DND-41 (cell line): ENCODE data around the gene SVBP.

ENCODE experiments used
- EZH2 ChIP-seq: IDR thresholded peaks from 3 replicates; pipeline ENCODE4 v1.6.1; 2012; ENCODE audit warnings: borderline replicate concordance, low read depth, mild to moderate bottlenecking, moderate library complexity, low read length, inconsistent platforms; ENCODE audit not compliant: severe bottlenecking
- TF ChIP-seq, protein P1 (sequence below): IDR thresholded peaks from 2 replicates; pipeline ENCODE4 v1.5.1; 2012; ENCODE audit warnings: borderline replicate concordance, low read length, moderate library complexity, mild to moderate bottlenecking; ENCODE audit not compliant: poor library complexity, severe bottlenecking; ENCODE audit errors: extremely low read depth

DNA sequence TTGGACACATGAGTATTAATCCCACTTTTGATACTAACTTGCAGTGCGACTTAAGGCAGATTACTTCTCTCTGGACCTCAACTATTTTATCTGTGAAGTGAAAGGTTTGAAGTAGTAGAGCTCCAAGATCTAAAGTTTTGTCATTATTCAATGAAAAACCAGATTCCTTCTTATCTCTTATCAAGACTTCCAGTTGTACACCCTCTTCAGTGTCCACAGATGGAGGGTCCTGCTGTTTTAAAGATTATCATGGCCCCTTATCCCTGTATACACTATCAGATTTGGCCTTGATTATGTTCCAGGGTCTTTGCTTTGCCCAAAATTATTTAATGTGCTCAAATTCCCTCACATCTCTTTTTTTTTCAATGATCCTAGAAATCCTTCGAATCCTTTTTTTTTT is 49.0 kb downstream of the SVBP start:
- no peak for TF ChIP-seq EZH2
- TF ChIP-seq, protein P1, sequence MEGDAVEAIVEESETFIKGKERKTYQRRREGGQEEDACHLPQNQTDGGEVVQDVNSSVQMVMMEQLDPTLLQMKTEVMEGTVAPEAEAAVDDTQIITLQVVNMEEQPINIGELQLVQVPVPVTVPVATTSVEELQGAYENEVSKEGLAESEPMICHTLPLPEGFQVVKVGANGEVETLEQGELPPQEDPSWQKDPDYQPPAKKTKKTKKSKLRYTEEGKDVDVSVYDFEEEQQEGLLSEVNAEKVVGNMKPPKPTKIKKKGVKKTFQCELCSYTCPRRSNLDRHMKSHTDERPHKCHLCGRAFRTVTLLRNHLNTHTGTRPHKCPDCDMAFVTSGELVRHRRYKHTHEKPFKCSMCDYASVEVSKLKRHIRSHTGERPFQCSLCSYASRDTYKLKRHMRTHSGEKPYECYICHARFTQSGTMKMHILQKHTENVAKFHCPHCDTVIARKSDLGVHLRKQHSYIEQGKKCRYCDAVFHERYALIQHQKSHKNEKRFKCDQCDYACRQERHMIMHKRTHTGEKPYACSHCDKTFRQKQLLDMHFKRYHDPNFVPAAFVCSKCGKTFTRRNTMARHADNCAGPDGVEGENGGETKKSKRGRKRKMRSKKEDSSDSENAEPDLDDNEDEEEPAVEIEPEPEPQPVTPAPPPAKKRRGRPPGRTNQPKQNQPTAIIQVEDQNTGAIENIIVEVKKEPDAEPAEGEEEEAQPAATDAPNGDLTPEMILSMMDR = no peak
